H1 (cell line): ENCODE data around the gene EHBP1. TPM values are rescaled to one million over a fixed set of nuclear protein-coding genes. Genes with fewer than 3 reads are reported as not detected.

ENCODE experiments used
- ASH2L ChIP-seq: fragments of 200-600, 300-600 bp; sonication (generic); IDR thresholded peaks from one replicate; pipeline ENCODE4 v1.7.1; 2017; ENCODE audit warnings: low read length
- E2F6 ChIP-seq: IDR thresholded peaks from 2 replicates; pipeline ENCODE4 v1.6.1; 2012; ENCODE audit warnings: inconsistent platforms
- EP300 ChIP-seq, 2 experiments: IDR thresholded peaks; 1 replicate in 1 of 2; 2 replicates in 1 of 2; pipeline ENCODE4 v1.6.1; 2011 to 2012; ENCODE audit warnings: low read depth in 2 of 2, low read length in 2 of 2, mild to moderate bottlenecking in 2 of 2, borderline replicate concordance in 1 of 2, inconsistent platforms in 1 of 2, moderate library complexity in 1 of 2
- EZH2 ChIP-seq: fragments of 200-600 bp; sonication (generic); IDR thresholded peaks from 2 replicates; pipeline ENCODE4 v1.7.1; 2012; ENCODE audit warnings: low read depth, mild to moderate bottlenecking, moderate library complexity, low read length, inconsistent platforms; ENCODE audit not compliant: severe bottlenecking
- POLR2A ChIP-seq, 2 experiments: IDR thresholded peaks; 1 replicate in 1 of 2; 2 replicates in 1 of 2; pipeline ENCODE4 v1.6.1; 2011; ENCODE audit warnings: low read depth in 2 of 2, low read length in 2 of 2, mild to moderate bottlenecking in 2 of 2; ENCODE audit errors: control extremely low read depth in 1 of 2
- POU5F1 ChIP-seq: IDR thresholded peaks from 2 replicates; pipeline ENCODE4 v1.6.1; 2011; ENCODE audit warnings: low read depth, mild to moderate bottlenecking, low read length, moderate library complexity
- RNF2 ChIP-seq: fragments of 200-900, 300-1000 bp; sonication (generic); IDR thresholded peaks from 2 replicates; pipeline ENCODE4 v1.7.1; 2016; ENCODE audit warnings: borderline replicate concordance, low read depth, mild to moderate bottlenecking, antibody characterized with exemption, low read length; ENCODE audit not compliant: poor library complexity, severe bottlenecking; ENCODE audit errors: missing control alignments
- RXRA ChIP-seq: IDR thresholded peaks from 2 replicates; pipeline ENCODE4 v1.6.1; 2011; ENCODE audit warnings: low read depth, mild to moderate bottlenecking, low read length, moderate library complexity; ENCODE audit not compliant: insufficient read depth
- SAP30 ChIP-seq: fragments of 300-600 bp; sonication (generic); IDR thresholded peaks from 2 replicates; pipeline ENCODE4 v1.7.1; 2012; ENCODE audit warnings: low read length, moderate library complexity, mild to moderate bottlenecking, inconsistent platforms; ENCODE audit not compliant: insufficient read depth, insufficient replicate concordance
- SIX5 ChIP-seq: IDR thresholded peaks from 2 replicates; pipeline ENCODE4 v1.6.1; 2011; ENCODE audit warnings: mild to moderate bottlenecking, low read depth, low read length
- SP2 ChIP-seq: IDR thresholded peaks from 2 replicates; pipeline ENCODE4 v1.6.1; 2012; ENCODE audit warnings: mild to moderate bottlenecking, low read length, inconsistent platforms
- SUZ12 ChIP-seq: fragments of 200-600 bp; sonication (generic); IDR thresholded peaks from 2 replicates; pipeline ENCODE4 v1.6.1; 2012; ENCODE audit warnings: mild to moderate bottlenecking, inconsistent platforms, low read length, moderate library complexity, mixed read lengths
- TCF12 ChIP-seq: IDR thresholded peaks from 2 replicates; pipeline ENCODE4 v1.6.1; 2011; ENCODE audit warnings: low read depth, mild to moderate bottlenecking, low read length
- polyA plus RNA-seq, 7 experiments: library from polyadenylated mRNA; depleted of rRNA in 3 of 7; stranded (reverse) in 5 of 7; unstranded in 2 of 7; fragments of >200 nt in 5 of 7; fragments of 200-250 nt in 2 of 7; gene quantifications; 1 replicate in 5 of 7; 2 replicates in 1 of 7; 4 replicates in 1 of 7; pipeline versions ENCODE4 v1.2.1 to v1.2.3, GENCODE V29; 2011 to 2013; ENCODE audit warnings: missing spikeins in 2 of 7, mixed read lengths in 2 of 7
- total RNA-seq: library from RNA; stranded (reverse); fragmentation: NEBNext Ultra II Directional; extraction: Animal tissue kit (Norgen Biotek cat#: 25700); gene quantifications from 2 replicates; pipeline ENCODE4 v1.2.1, GENCODE V29; 2021
- TF ChIP-seq, protein P1 (sequence below), 3 experiments: IDR thresholded peaks; 1 replicate in 2 of 3; 2 replicates in 1 of 3; pipeline versions ENCODE4 v1.5.1 to v1.6.1; 2011; ENCODE audit warnings: low read length in 3 of 3, mild to moderate bottlenecking in 3 of 3, inconsistent platforms in 2 of 3, low read depth in 1 of 3, moderate library complexity in 1 of 3; ENCODE audit not compliant: insufficient read depth in 1 of 3; ENCODE audit errors: control extremely low read depth in 1 of 3

EHBP1 gene
- total and polyA plus RNA-seq, 2 of the 8 experiments (the other 6 are each of a cell fraction or from before 2014, with no cell fraction given) = 12.0 to 64.1 TPM

DNA sequence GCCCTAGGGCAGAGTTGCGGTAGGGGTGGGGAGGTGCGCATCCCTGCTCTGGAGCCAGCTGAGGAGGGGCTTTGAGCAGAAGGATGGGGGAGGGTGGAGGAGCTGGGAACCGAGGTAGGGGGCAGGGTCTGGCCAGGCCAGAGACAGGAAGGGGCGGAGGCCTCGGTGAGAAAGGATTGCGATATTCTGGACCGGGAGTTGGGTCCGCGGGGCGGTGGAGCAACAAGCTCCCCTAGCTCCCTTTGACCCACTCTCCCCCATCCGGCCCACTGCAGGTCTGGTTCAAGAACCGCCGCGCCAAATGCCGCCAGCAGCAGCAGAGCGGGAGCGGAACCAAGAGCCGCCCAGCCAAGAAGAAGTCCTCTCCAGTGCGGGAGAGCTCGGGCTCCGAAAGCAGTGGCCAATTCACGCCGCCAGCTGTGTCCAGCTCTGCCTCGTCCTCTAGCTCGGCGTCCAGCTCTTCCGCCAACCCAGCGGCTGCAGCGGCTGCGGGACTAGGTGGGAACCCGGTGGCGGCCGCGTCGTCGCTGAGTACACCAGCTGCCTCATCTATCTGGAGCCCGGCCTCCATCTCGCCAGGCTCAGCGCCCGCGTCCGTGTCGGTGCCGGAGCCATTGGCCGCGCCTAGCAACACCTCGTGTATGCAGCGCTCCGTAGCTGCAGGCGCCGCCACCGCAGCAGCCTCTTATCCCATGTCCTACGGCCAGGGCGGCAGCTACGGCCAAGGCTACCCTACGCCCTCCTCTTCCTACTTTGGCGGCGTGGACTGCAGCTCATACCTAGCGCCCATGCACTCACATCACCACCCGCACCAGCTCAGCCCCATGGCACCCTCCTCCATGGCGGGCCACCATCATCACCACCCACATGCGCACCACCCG is 350.0 kb downstream of the EHBP1 start (continued):
- TF ChIP-seq SIX5 = no peak
- TF ChIP-seq, protein P1, sequence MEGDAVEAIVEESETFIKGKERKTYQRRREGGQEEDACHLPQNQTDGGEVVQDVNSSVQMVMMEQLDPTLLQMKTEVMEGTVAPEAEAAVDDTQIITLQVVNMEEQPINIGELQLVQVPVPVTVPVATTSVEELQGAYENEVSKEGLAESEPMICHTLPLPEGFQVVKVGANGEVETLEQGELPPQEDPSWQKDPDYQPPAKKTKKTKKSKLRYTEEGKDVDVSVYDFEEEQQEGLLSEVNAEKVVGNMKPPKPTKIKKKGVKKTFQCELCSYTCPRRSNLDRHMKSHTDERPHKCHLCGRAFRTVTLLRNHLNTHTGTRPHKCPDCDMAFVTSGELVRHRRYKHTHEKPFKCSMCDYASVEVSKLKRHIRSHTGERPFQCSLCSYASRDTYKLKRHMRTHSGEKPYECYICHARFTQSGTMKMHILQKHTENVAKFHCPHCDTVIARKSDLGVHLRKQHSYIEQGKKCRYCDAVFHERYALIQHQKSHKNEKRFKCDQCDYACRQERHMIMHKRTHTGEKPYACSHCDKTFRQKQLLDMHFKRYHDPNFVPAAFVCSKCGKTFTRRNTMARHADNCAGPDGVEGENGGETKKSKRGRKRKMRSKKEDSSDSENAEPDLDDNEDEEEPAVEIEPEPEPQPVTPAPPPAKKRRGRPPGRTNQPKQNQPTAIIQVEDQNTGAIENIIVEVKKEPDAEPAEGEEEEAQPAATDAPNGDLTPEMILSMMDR (IDR thresholded peaks at IDR 0.05; ENCODE audit: control extremely low read depth in 1 of 3, insufficient read depth in 1 of 3, low read depth in 1 of 3, low read length in 3 of 3) = no peak
- no peak for TF ChIP-seq POU5F1
- TF ChIP-seq E2F6 = peak; percentile 67; the same call in 1 of the 2 replicates
- TF ChIP-seq EZH2 = peak; percentile 93
- no peak for TF ChIP-seq POLR2A (IDR thresholded peaks at IDR 0.05; ENCODE audit: control extremely low read depth in 1 of 2, low read depth in 2 of 2, low read length in 2 of 2)
- TF ChIP-seq ASH2L = peak; percentile 51
- no peak for TF ChIP-seq RNF2
- TF ChIP-seq SAP30 = no peak
- no peak for TF ChIP-seq SP2
- no peak for TF ChIP-seq EP300 (IDR thresholded peaks at IDR 0.05; ENCODE audit: borderline replicate concordance in 1 of 2, low read depth in 2 of 2, low read length in 2 of 2)
- TF ChIP-seq RXRA = no peak
- TF ChIP-seq TCF12 = no peak
- peak; percentile 91 for TF ChIP-seq SUZ12
